Right lobe of liver (tissue), 6 donors: Measurements from ENCODE around the gene TOM1L2. TPM values are rescaled to one million over a fixed set of nuclear protein-coding genes. Genes with fewer than 3 reads are reported as not detected.

Experiments
- ATAC-seq, 4 donors: fragments of 200-7000 bp; cut with Tn5 transposase; one replicate each; pipeline ENCODE4 v1.9.1; 2020; ENCODE audit warnings: mild to moderate bottlenecking in 4 of 4, moderate library complexity in 4 of 4
- DNase-seq, 3 donors: peaks; one replicate each; pipeline ENCODE4 v3.0.0-alpha.2; 2020
- H3K27ac ChIP-seq, 3 donors: fragments of 200-600 bp; one replicate each; pipeline ENCODE4 v1.8.0; 2022
- H3K27me3 ChIP-seq, 2 donors: fragments of 200-600 bp; one replicate each; pipeline ENCODE4 v1.8.0; 2022
- H3K36me3 ChIP-seq, 4 donors: fragments of 200-600 bp; sonication (generic) in 1 of 4; one replicate each; pipeline versions ENCODE4 v1.5.1 to v1.8.0; 2017 to 2022; ENCODE audit warnings: control low read depth in 1 of 4
- H3K4me1 ChIP-seq, 4 donors: fragments of 200-600 bp; sonication (generic) in 1 of 4; one replicate each; pipeline versions ENCODE4 v1.5.1 to v1.8.0; 2017 to 2022; ENCODE audit warnings: control low read depth in 1 of 4
- H3K4me3 ChIP-seq, 3 donors: fragments of 200-600 bp; one replicate each; pipeline ENCODE4 v1.8.0; 2022
- H3K9me3 ChIP-seq, 4 donors: fragments of 200-600 bp; sonication (generic) in 1 of 4; one replicate each; pipeline versions ENCODE4 v1.5.1 to v1.8.0; 2017 to 2022; ENCODE audit warnings: control low read depth in 1 of 4
- POLR2A ChIP-seq: fragments of 450-650 bp; IDR thresholded peaks from one replicate; pipeline ENCODE4 v1.6.1; 2017; ENCODE audit warnings: antibody characterized with exemption, mild to moderate bottlenecking
- WGBS: methylation state at CpG from one replicate; pipeline ENCODE4 v1.1.6; 2018; ENCODE audit warnings: low coverage, low lambda C conversion rate; ENCODE audit not compliant: insufficient coverage; ENCODE audit errors: missing lambda C conversion rate; 5-methylcytosine and 5-hydroxymethylcytosine counted together
- intact Hi-C, 2 donors: fragments of 100-400 bp; cut with DNase I; formaldehyde crosslinking; loops; one replicate each; pipeline versions ENCODE4 v1.11.2 to v1.14.1; 2022
- total RNA-seq, 6 experiments: library from RNA; depleted of rRNA in 2 of 6; stranded (reverse); fragments of >200 nt in 2 of 6; fragmentation: NEBNext Ultra II Directional in 3 of 6; extraction: Animal tissue kit (Norgen Biotek cat#: 25700) in 3 of 6; gene quantifications; one replicate each; pipeline versions ENCODE4 v1.1.0 to v1.2.4, GENCODE V29; 2016 to 2023
- TF ChIP-seq, protein P1 (sequence below), 4 donors: fragments of 200-600 bp in 3 of 4; fragments of 450-650 bp in 1 of 4; IDR thresholded peaks; one replicate each; pipeline versions ENCODE4 v1.5.1 to v1.8.0; 2016 to 2022; ENCODE audit warnings: antibody characterized with exemption in 4 of 4, mild to moderate bottlenecking in 2 of 4
- donor health status: DM: no; HTN: yes; CAD: no.
- donor health status: DM: no; HTN: no; CAD: no.
- donor health status: DM: no; HTN: no; CAD: no.
- donor health status: DM: no; HTN: yes; CAD: no.
- donor health status: DM: no; HTN: yes; CAD: no.

Gene TOM1L2
- total RNA-seq, 6 experiments from 2014 or later: 13.5 to 21.2 (median 16.0) TPM

DNA sequence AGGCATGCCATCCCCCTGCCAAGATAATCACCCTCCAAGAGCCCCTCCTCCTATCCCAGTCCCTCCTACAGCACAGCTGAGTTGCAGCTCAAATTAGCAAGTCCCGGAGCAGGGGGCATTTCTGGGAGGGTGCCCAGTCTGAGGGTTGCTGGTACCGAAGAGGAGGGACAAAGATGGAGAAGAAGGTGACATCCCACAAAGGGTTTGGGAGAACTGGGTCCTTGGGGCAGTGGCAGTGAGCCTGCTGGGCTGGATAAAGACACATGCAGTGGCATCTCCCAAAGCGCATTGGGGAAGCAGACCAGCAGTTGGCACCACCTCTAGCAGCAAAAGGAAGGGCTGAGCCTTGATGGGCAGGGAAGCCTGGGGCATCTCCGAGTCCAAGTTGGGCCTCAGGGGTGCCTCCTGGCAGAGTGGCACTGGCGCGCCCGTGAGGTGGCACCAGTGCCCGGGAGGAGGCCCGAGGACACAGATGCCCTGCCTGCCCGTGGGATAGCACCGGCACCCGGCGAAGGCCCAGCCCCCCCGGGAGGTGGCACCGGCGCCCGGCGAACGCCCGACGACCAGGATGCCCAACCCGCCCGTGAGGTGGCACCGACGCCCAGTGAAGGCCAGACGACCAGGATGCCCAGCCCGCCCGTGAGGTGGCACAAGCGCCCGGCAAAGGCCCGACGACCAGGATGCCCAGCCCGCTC lies 622 bp downstream of the TOM1L2 start:
- WGBS: 18% methylated on average over 3 of the region's 33 CpGs
- TF ChIP-seq, protein P1, sequence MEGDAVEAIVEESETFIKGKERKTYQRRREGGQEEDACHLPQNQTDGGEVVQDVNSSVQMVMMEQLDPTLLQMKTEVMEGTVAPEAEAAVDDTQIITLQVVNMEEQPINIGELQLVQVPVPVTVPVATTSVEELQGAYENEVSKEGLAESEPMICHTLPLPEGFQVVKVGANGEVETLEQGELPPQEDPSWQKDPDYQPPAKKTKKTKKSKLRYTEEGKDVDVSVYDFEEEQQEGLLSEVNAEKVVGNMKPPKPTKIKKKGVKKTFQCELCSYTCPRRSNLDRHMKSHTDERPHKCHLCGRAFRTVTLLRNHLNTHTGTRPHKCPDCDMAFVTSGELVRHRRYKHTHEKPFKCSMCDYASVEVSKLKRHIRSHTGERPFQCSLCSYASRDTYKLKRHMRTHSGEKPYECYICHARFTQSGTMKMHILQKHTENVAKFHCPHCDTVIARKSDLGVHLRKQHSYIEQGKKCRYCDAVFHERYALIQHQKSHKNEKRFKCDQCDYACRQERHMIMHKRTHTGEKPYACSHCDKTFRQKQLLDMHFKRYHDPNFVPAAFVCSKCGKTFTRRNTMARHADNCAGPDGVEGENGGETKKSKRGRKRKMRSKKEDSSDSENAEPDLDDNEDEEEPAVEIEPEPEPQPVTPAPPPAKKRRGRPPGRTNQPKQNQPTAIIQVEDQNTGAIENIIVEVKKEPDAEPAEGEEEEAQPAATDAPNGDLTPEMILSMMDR (IDR thresholded peaks at IDR 0.05): no peak
- no peak for TF ChIP-seq POLR2A

DNA sequence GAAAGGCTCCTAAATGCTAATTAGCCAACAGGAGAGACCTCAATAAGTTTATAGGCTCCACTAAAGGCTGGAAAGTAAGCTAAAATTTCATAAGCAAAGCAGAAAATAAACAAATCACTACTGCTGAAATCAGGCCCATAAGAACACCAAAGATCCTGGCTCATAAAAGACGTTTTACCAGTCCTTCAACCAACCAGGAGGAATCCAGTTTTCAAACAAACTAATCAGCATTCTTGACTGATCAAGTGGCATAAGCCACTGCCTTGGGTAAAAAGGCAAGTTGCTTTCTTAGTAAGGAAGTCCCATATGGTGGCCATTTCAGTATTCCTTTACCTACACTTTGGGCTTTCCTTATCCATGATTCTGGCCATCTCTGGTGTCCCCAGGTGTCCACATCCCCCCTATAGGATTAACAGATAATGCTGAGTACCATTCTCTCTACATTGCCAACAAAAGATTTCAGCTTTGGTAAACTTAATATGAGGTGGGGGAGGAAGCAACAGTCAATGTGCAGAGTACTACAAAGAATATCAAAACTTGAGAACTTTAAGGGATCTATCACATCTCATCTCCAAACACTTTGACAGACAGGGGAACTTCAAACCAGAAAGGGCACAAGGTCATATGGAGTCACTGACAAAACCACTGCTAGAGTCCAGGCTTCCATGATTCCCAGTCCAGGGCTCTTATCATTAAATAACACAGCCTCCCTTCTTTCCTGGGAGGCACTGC lies 1.3 kb downstream of the TOM1L2 start:
- Histone ChIP-seq H3K36me3 (no peaks in the 10 kb centered on the region), H3K27me3 (no peaks in the 10 kb centered on the region), H3K9me3 (no peaks in the 10 kb centered on the region), H3K4me3 (peak overlapping the region; percentile 92 to 95 (median 93)), H3K27ac (no peak overlapping the region), H3K4me1 (peaks cover 0 to 18% (median 0%) of the 10 kb centered on the region in 4 donors)
- WGBS: 14% methylated on average over 1 of the region's 1 CpG
- TF ChIP-seq, protein P1 (IDR thresholded peaks at IDR 0.05): no peak
- TF ChIP-seq POLR2A: no peak
- DNase-seq (no peak), ATAC-seq (no peak)
- intact Hi-C loops: no loop called here

More for the DNA sequence above, 622 bp downstream of the TOM1L2 start:
- Histone ChIP-seq H3K27me3 (no peaks in the 10 kb centered on the region), H3K27ac (peak overlapping the region; percentile 63 to 87 (median 81)), H3K36me3 (no peaks in the 10 kb centered on the region), H3K9me3 (no peaks in the 10 kb centered on the region), H3K4me1 (peaks cover 0 to 18% (median 0%) of the 10 kb centered on the region in 4 donors), H3K4me3 (peak overlapping the region; percentile 92 to 95 (median 93))
- DNase-seq: peak; percentile 65 to 77 (median 68)
- intact Hi-C loops: no loop called here
- ATAC-seq: peak in 3 of 4 donors; percentile 0 to 12 (median 1)

DNA sequence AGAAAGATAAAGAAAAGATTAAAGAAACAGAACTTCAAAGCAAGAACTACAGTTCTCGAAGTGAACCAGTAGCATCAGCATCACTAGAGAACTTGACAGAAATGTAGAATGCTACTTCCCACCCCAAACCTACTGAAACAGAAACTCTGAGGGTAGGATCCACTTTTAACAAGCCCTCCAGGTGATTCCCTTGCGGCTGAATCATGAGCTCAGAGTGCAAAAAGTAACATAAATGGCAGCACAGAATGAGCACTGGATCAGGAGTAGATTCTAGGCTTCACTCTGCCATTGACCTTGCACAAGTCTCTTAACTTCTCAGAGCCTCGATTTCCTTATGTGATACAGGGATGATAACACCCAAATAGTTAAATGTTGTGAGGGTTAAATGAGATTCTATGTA lies 5.8 kb downstream of the TOM1L2 start:
- Histone ChIP-seq H3K9me3 (no peaks in the 10 kb centered on the region), H3K36me3 (no peaks in the 10 kb centered on the region), H3K27ac (no peak overlapping the region), H3K4me3 (no peak overlapping the region), H3K4me1 (peaks cover 0 to 10% (median 0%) of the 10 kb centered on the region in 4 donors), H3K27me3 (no peaks in the 10 kb centered on the region)
- DNase-seq: no peak
- TF ChIP-seq POLR2A: no peak
- TF ChIP-seq, protein P1 (IDR thresholded peaks at IDR 0.05): no peak
- 88% methylated on average over 2 of the region's 3 CpGs for WGBS
- intact Hi-C loops: no loop called here
- no peak for ATAC-seq

DNA sequence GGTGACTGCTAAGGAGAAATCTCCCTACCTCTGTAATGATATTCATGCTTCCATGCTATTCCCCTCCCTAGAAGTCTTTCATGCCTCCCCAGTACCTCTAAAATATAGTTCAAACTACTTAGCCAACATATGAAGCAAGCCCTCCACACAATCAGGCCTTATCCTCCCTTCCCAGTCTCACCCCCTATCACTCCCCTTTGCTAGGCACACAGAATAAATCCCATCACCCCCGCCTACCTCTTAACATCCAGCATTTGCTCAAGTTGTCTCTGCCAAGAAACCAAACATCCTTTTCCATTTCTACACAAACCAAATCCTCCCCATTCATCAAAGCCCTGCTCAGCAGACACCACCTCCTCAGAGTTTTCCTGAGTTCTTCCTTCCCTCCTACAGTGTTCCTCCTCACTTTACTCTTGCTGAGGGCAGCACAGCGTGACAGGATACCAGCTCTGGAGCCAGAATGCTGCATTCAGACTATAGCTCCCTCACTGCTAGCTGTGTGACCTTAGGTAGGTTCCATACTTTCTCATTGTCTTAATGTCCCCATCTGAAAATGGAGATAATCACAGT lies 7.0 kb downstream of the TOM1L2 start:
- H3K27me3 ChIP-seq: no peaks in the 10 kb centered on the region
- no peaks in the 10 kb centered on the region for H3K36me3 ChIP-seq
- TF ChIP-seq, protein P1 (IDR thresholded peaks at IDR 0.05): no peak
- TF ChIP-seq POLR2A: no peak
- intact Hi-C loops: no loop called here
- DNase-seq (no peak), ATAC-seq (no peak)
- H3K4me3 ChIP-seq: no peak overlapping the region
- WGBS: 80% methylated on average over 2 of the region's 2 CpGs
- peaks cover 0 to 4% (median 1%) of the 10 kb centered on the region in 4 donors for H3K4me1 ChIP-seq
- no peak overlapping the region for H3K27ac ChIP-seq
- no peaks in the 10 kb centered on the region for H3K9me3 ChIP-seq
